ENCODE results near the gene RPAP2. TPM values are rescaled to one million over a fixed set of nuclear protein-coding genes. Genes with fewer than 3 reads are reported as not detected.

Gene RPAP2
- total RNA-seq, 1 experiment from 2014 or later, result 28.1 TPM

- peak; percentile 57; the same call in 1 of the 2 replicates for ATAC-seq
- no peaks in the 10 kb centered on the region for H3K79me2 ChIP-seq (ENCODE audit: insufficient read depth, low read length)
- no peak for DNase-seq (ENCODE audit: low read depth, low spot score)
- no peak for TF ChIP-seq ZFX (IDR thresholded peaks at IDR 0.05)
- TF ChIP-seq REST (IDR thresholded peaks at IDR 0.05; ENCODE audit: low read depth), result no peak
- TF ChIP-seq, protein P1, sequence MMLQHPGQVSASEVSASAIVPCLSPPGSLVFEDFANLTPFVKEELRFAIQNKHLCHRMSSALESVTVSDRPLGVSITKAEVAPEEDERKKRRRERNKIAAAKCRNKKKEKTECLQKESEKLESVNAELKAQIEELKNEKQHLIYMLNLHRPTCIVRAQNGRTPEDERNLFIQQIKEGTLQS (IDR thresholded peaks at IDR 0.05), result no peak
- no peak for TF ChIP-seq CBX3 (IDR thresholded peaks at IDR 0.05; ENCODE audit: low read depth)
- TF ChIP-seq RAD21 (IDR thresholded peaks at IDR 0.05; ENCODE audit: low read depth), result peak; percentile 75
- no peak for TF ChIP-seq ZBTB33 (IDR thresholded peaks at IDR 0.05; ENCODE audit: extremely low read depth, insufficient replicate concordance, low read length)
- TF ChIP-seq, protein P2, sequence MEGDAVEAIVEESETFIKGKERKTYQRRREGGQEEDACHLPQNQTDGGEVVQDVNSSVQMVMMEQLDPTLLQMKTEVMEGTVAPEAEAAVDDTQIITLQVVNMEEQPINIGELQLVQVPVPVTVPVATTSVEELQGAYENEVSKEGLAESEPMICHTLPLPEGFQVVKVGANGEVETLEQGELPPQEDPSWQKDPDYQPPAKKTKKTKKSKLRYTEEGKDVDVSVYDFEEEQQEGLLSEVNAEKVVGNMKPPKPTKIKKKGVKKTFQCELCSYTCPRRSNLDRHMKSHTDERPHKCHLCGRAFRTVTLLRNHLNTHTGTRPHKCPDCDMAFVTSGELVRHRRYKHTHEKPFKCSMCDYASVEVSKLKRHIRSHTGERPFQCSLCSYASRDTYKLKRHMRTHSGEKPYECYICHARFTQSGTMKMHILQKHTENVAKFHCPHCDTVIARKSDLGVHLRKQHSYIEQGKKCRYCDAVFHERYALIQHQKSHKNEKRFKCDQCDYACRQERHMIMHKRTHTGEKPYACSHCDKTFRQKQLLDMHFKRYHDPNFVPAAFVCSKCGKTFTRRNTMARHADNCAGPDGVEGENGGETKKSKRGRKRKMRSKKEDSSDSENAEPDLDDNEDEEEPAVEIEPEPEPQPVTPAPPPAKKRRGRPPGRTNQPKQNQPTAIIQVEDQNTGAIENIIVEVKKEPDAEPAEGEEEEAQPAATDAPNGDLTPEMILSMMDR (IDR thresholded peaks at IDR 0.05 in 2 of 3, conservative IDR thresholded peaks at IDR 0.05 in 1 of 3; ENCODE audit: borderline replicate concordance in 1 of 3, insufficient read depth in 1 of 3, low read depth in 2 of 3, low read length in 2 of 3), result peak; percentile 43 to 74 (median 66)
- TF ChIP-seq SIN3A (IDR thresholded peaks at IDR 0.05; ENCODE audit: low read depth), result no peak
- H3K27me3 ChIP-seq (ENCODE audit: insufficient read depth, low read length), result no peaks in the 10 kb centered on the region
- H4K20me1 ChIP-seq (ENCODE audit: insufficient read depth), result no peaks in the 10 kb centered on the region
- H3K9me2 ChIP-seq (ENCODE audit: insufficient read depth), result no peaks in the 10 kb centered on the region
- no peak overlapping the region for H2AFZ ChIP-seq (ENCODE audit: low read depth, low read length, poor library complexity, severe bottlenecking)
- no peaks in the 10 kb centered on the region for H3K4me1 ChIP-seq (ENCODE audit: control insufficient read depth in 1 of 2, insufficient read depth in 2 of 2, low read length in 2 of 2)
- no peak overlapping the region for H3K9ac ChIP-seq (ENCODE audit: low read length)
- BruUV-seq (replicated peaks), result no TSS peak
- H3K27ac ChIP-seq (ENCODE audit: low read depth, low read length), result no peak overlapping the region
- no peak overlapping the region for H3K4me2 ChIP-seq (ENCODE audit: low read length)
- peaks cover 5 to 7% of the 10 kb centered on the region in 2 experiments; a peak in 2 of 4 replicates for H3K36me3 ChIP-seq (ENCODE audit: control insufficient read depth in 1 of 2, insufficient read depth in 2 of 2, low read length in 2 of 2)
- POLR2A ChIA-PET, result interaction anchor here (0.8 kb wide), 1 partner anchor 522 kb away, joined by 6 read pairs; the partner anchor contains the start of gene RPL5
- H3K9me3 ChIP-seq (ENCODE audit: control insufficient read depth in 1 of 2, insufficient read depth in 1 of 2, low read depth in 1 of 2, low read length in 2 of 2), result no peaks in the 10 kb centered on the region
- no peak overlapping the region for H3K4me3 ChIP-seq (replicated peaks in 1 of 2; ENCODE audit: low read depth in 1 of 2, low read length in 2 of 2)
- CTCF ChIA-PET, result interaction anchor here (0.6 to 2.0 kb wide), 30 partner anchors 9 to 521 kb away, joined by 3 to 15 read pairs (median 3); partner anchors contain the start of genes GFI1, GLMN, RPAP2 and RPL5
- RAD21 ChIA-PET (ENCODE audit: low non-redundant PET in 1 of 2, low total read pairs in 2 of 2, uncharacterized antibody in 2 of 2, unreplicated experiment in 2 of 2), result interaction anchor here (0.6 to 0.8 kb wide), 4 partner anchors 175 to 508 kb away, joined by 3 to 7 read pairs (median 3); no protein-coding TSS in a partner anchor
- intact Hi-C loops (cut with micrococcal nuclease), result loop anchor here (1.0 to 2.0 kb wide), 3 partner anchors 289 to 509 kb away; no protein-coding TSS in a partner anchor
Observed at GRCh38 chr1:92310185-92310597, 11.3 kb downstream of the RPAP2 start.
